Brain pericyte (primary cell): ENCODE data around the gene ACAD11.
"Not testable (repeated sequence)": the region's sequence is repeated elsewhere in the genome, so short reads cannot be mapped to it uniquely, and the experiment has no call there.

Source experiments
- DNase-seq: peaks from one replicate; pipeline ENCODE4 v3.0.0-alpha.2; 2012; ENCODE audit warnings: low read depth, low spot score

The ACAD11 gene

GRCh38 chr3:132650153-132650552 lies 9.5 kb downstream of the ACAD11 start:
- no peak for DNase-seq

DNA sequence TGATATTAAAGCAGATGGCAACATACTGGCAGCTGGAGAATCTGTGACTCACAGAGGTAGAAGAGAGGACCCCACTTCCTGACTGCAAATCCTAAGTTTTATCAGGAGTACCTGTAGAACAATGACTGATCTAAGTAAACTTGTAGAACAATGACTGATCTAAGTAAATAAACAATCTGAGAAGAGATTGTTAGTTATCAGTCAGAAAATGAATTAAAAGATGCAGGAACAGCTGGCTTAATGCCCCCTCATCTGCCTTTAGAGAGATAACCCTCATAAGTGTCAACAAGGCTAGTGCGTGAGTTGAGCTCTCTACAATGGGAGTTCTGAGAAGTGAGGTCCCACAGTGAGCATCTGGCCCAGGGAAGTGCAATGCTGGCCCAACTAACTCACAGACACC lies 14.6 kb downstream of the ACAD11 start:
- DNase-seq: no peak

DNA sequence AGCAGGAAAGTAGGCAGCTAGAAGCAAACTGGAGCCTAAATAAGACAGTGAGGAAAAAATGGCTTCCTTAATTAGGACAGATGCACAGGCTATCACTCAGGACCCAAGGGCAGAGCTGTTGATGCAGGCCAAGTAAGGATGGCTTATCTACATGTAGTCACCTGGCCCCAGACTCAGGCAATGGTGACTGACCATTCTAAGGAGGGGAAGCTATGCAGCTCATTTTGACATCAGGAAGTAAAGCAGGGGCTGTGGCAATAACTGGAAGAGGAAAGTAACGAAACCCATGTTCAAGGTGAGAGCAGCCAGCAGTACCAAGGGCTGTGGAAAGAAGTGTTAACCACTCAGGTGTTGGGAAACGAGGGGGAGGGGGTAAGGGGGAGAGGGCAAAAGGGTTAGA lies 16.2 kb downstream of the ACAD11 start:
- no peak for DNase-seq

GRCh38 chr3:132642539-132642847 lies 17.1 kb downstream of the ACAD11 start:
- DNase-seq: no peak

DNA sequence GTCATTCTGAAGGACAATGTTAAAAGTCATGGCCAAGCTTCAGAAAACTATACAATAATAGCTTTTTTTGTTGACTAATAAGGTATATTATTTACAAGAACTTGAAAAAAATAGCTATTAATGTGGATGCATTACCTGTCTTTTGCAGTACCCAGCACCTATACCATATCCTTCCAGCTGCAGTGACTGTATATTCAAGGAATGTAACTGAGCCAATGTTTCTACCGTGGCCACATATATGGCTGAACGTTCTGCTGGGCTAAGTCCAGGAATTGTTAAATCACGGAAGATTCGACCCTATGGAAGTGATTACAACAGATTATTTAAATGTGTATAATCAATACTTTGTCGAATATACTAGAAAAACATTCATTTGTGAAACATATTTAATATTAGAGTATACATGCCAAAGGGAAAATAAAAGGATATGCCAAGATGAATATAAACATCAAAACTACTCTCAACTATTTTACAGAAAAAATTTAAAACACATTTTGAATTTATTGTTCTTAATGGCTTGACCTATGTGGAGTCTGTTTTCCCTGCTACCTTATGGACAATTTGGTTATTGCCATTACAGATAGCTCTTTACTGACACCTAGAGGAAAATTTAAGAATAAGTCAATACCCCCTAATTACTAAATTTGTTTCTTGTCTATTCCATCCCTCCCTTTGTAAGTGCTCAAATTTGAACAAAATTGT lies 17.6 kb downstream of the ACAD11 start:
- DNase-seq: peak; percentile 21

- not testable (repeated sequence) for DNase-seq
Measured at GRCh38 chr3:132641427-132641826, 18.2 kb downstream of the ACAD11 start.

DNA sequence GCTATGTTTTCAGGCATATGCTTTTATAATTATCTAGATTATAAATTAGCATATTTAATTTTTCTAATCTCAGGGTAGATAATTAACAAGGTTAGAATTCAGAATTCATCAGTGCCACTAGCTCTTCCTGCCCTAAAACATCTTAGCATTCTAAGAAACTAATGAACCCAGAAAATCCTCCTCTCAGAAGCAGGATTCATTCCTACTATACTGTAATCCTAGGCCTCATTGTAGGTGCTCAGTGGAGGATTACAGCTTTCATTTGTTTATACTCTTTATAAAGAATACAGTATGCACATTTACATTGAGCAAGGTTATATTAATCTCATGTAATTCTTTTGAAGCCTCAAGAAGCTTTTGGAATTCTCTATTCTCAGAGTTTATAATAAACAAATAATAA lies 20.9 kb downstream of the ACAD11 start:
- DNase-seq: no peak

- DNase-seq: no peak
Measured at GRCh38 chr3:132637590-132637989, 22.0 kb downstream of the ACAD11 start.

- no peak for DNase-seq
Measured at GRCh38 chr3:132635052-132635451, 24.6 kb downstream of the ACAD11 start.

- DNase-seq: no peak
Measured at GRCh38 chr3:132630612-132631011, 29.0 kb downstream of the ACAD11 start.

- DNase-seq: no peak
Measured at GRCh38 chr3:132629928-132630327, 29.7 kb downstream of the ACAD11 start.

DNA sequence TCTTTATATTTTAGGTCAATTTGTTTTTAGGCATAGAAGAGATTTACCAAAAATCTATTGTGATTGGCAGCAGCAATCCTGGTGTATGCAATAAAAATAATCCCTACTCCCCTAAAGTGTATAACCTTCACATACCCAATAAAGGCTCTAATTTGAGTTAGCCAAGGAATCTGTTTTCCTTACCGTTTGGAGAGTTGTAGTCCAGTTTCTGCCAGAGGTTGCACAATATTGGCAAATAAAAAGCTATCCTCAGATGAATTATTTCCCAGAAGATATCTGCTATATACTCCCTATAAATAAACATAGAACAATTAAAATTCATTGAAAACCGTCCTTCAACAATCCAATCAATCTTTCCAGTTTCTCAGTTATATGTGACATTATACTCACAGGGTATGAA lies 31.5 kb downstream of the ACAD11 start:
- DNase-seq: no peak

DNA sequence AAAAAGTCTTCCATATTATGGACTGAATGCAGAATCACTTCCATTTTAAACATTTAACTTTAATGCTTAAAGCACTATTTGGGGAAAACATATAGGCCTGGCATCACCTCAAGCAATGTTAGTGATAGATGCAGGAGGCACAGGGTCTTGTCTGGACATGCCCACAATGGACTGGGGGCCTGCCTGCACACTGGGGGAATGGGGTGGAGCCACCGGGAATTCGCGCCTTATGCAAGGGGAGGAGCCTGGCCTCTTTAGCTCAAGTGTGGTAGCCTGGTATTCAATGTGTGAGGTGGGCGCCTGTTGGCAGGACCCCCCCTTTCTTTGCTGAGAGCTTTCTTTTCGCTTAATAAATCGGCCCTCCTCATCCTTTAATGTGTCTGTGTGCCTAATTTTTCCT lies 32.7 kb downstream of the ACAD11 start:
- DNase-seq: no peak

GRCh38 chr3:132625613-132626012 lies 34.0 kb downstream of the ACAD11 start:
- no peak for DNase-seq

GRCh38 chr3:132624790-132625189 lies 34.8 kb downstream of the ACAD11 start:
- DNase-seq: no peak

DNA sequence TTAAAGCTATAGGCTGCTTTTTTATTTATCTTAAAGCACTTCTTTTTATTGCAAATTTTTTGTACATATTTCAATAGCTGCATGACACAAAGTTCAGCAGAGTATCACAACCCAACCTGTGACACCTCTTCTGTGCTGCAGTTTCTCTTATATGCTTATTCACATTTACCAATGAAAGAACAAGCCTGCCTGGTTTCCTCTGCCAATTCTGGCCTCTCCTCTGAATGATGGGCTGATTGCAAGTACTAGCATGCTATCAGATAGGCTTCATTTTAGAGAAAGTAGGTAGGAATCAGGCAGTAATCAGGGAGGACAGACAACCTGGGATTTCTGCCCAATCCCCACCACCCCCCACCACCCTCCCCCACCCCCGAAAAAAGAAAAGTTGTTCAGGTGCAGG lies 36.0 kb downstream of the ACAD11 start:
- DNase-seq: no peak

DNA sequence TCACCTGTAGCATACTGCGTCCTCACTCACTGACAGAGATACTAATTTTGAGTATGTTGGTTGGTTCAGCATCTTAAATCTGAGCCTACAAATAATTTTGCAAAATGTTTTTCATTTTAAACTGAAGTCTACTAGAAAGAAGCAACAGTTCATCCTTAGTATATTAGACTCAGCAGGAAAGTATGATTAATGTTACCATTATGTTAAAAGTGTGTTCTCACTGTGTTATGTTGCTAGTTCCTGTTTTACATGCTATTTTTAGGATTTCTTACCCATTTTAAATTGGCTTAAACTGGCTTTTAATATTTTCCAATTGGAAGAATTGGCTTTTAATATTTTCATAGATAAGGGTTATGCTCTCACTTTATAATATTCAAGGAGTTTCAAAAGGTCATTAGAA lies 36.8 kb downstream of the ACAD11 start:
- no peak for DNase-seq

DNA sequence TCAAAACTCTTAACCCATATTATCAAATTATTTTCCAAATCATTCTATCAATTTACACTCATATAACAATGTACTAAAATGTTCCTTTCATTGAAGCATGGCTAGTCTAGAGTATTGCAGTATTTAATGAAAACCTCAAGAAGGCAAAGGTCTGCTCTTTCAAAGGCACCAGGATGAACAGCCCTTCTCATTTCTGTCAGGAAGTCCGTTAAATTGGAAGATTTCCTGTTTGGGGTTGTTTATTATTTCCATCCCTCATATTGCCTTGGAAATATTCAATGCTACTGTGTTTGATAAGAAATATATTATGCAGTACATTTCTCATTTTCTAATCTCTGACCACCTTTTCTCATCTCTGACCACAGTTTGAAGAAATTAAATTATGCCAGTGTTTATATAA lies 37.5 kb downstream of the ACAD11 start:
- DNase-seq: no peak

DNA sequence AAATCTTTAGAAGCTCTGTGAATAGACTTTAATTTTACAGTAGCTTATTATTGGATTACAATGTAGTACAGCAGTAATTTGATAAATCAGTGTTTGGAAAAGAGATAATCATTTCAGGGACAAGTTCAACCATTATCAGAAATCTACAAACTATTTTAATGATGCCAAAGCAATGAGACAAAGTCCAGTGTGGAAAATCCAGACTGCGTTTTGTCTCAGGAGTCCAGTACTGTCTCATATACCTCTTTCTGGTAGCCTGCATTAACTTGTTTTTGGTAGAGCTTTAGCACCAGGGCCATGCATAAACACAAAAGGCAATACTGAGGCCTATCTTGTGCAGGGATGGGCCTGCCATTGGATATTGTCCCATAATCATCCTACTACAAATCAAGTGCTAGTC lies 42.8 kb downstream of the ACAD11 start:
- DNase-seq: no peak

DNA sequence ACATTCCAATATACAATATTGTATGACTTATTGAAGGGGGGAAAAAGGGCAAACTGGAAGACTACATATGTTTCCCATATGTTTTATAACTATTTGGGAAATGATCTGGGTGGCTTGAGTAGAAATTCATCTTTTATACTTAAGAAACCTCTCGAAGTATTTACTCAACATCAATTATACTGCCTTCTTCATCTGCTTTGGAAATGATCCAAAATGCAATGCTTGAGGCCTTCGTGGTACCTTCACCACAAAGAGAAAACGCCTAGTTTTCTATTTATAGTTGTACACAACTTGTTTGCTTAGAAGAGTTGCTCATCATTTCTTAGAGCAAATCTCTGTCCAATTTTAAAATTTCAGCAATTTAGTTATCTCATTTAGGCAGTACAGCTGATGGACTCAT lies 43.7 kb downstream of the ACAD11 start:
- DNase-seq: no peak

GRCh38 chr3:132615301-132615700 lies 44.3 kb downstream of the ACAD11 start:
- DNase-seq: not testable (repeated sequence)

DNA sequence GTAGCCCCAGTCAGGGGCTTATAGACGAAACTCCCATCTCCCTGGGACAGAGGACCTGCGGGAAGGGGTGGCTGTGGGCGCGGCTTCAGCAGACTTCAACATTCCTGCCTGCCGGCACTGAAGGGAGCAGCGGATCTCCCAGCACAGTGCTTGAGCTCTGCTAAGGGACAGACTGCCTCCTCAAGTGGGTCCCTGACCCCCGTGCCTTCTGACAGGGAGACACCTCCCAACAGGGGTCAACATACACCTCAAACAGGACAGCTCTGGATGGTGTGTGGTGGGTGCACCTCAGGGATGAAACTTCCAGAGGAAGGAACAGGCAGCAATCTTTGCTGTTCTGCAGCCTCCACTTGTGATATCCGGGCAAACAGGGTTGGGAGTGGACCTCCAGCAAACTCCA lies 53.0 kb downstream of the ACAD11 start:
- DNase-seq: not testable (repeated sequence)

- DNase-seq: no peak
Measured at GRCh38 chr3:132606085-132606484, 53.5 kb downstream of the ACAD11 start.

DNA sequence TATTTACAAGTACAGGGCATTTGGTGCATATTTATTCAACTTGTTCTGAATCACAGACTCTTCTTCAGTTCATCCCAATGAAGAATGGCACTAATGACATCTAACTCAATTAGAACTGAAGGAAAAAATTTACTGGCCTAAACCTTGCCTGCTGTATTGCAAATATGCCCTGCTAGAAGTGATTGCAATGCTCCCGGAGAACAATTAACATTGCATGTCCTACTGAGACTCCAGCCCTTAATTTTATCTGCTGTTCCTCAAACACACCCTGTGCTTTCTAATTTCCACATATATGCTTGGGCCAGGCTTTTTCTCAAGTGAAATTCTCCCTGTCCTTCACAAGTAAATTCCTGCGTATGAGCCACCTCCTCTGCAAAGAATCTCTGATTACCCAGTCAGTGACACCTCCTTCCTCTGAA lies 54.2 kb downstream of the ACAD11 start:
- DNase-seq: no peak
